ENCODE results near the gene SLC48A1.

DNA sequence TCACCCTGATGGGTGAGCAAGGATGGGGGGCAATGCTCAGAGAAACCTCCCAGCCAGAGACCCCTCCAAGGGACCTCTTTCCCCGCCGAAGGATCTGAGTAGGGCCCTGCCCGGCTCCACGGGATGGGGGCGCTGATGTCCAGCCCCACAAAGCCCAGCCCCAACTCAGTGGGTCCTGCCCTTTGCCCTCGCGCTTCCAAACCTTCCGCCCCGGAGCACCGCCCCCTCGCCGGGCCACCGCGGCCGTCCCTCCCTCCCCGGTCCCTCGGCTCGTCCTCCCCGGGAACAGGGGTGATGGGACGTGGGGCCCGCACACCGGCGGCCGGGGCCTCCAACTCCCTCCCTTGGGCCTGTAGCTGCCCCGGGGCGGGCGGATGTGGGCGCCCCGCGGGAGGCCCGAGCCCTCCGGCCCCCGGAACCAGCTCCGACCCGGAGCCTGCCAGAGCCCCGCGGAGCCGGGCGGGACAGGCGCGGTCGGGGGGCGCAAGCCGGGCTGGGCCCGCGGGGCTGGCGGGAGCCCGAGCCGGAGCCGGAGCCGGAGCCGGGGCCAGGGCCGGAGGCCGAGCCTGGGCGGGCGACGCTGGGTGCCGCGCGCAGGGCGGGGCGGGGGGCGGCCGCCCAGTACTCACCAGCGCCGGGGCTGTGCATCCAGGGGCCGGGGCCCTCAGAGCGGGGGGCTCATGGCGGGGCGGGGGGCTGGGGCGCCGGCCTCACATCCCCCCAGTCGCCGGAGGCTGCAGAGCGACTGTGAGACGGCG, 46.3 kb downstream of the SLC48A1 start:
- TF ChIP-seq, protein P1, sequence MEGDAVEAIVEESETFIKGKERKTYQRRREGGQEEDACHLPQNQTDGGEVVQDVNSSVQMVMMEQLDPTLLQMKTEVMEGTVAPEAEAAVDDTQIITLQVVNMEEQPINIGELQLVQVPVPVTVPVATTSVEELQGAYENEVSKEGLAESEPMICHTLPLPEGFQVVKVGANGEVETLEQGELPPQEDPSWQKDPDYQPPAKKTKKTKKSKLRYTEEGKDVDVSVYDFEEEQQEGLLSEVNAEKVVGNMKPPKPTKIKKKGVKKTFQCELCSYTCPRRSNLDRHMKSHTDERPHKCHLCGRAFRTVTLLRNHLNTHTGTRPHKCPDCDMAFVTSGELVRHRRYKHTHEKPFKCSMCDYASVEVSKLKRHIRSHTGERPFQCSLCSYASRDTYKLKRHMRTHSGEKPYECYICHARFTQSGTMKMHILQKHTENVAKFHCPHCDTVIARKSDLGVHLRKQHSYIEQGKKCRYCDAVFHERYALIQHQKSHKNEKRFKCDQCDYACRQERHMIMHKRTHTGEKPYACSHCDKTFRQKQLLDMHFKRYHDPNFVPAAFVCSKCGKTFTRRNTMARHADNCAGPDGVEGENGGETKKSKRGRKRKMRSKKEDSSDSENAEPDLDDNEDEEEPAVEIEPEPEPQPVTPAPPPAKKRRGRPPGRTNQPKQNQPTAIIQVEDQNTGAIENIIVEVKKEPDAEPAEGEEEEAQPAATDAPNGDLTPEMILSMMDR (IDR thresholded peaks at IDR 0.05 in 2 of 3, conservative IDR thresholded peaks at IDR 0.05 in 1 of 3; ENCODE audit: control insufficient read depth in 2 of 3, extremely low read depth in 1 of 3, insufficient read depth in 1 of 3, low read depth in 3 of 3, low read length in 3 of 3): peak; percentile 28 to 34 (median 32); a peak in 4 of 6 replicates
- TF ChIP-seq TBL1XR1 (IDR thresholded peaks at IDR 0.05; ENCODE audit: low read depth, low read length): no peak
- TF ChIP-seq E4F1 (IDR thresholded peaks at IDR 0.05; ENCODE audit: borderline replicate concordance, partially characterized antibody): no peak
